Prostate gland (tissue), 2 donors: ENCODE measurements around the gene CD2AP.

ENCODE experiments used
- CTCF ChIP-seq, 4 experiments: fragments of 200-600 bp in 2 of 4; fragments of 450-650 bp in 2 of 4; sonication (generic) in 2 of 4; IDR thresholded peaks; 1 replicate in 3 of 4; 2 replicates in 1 of 4; pipeline ENCODE4 v1.5.1; 2016 to 2019; ENCODE audit warnings: antibody characterized with exemption in 4 of 4, mild to moderate bottlenecking in 2 of 4, moderate library complexity in 2 of 4
- POLR2A ChIP-seq: fragments of 450-650 bp; IDR thresholded peaks from one replicate; pipeline ENCODE4 v1.6.1; 2016; ENCODE audit warnings: antibody characterized with exemption, mild to moderate bottlenecking
- POLR2AphosphoS5 ChIP-seq: sonication (generic); formaldehyde crosslinking; IDR thresholded peaks from one replicate; pipeline ENCODE4 v1.6.1; 2017; ENCODE audit warnings: antibody characterized with exemption

- no peak for TF ChIP-seq POLR2A
- TF ChIP-seq CTCF (IDR thresholded peaks at IDR 0.05), result no peak
- TF ChIP-seq POLR2AphosphoS5, result no peak
These were observed 29.9 kb upstream of the CD2AP start for GRCh38 chr6:47447722-47448121.
